GM19463 (cell line): Measurements from ENCODE around the gene CLINT1.
"Not testable (repeated sequence)": the region's sequence is repeated elsewhere in the genome, so short reads cannot be mapped to it uniquely, and the experiment has no call there.

Source experiments
- ATAC-seq: cut with Tn5 transposase; IDR thresholded peaks from one replicate; pipeline ENCODE4 v1.9.1; 2021; ENCODE audit warnings: mild to moderate bottlenecking, moderate library complexity; ENCODE audit not compliant: unreplicated experiment

Gene CLINT1

DNA sequence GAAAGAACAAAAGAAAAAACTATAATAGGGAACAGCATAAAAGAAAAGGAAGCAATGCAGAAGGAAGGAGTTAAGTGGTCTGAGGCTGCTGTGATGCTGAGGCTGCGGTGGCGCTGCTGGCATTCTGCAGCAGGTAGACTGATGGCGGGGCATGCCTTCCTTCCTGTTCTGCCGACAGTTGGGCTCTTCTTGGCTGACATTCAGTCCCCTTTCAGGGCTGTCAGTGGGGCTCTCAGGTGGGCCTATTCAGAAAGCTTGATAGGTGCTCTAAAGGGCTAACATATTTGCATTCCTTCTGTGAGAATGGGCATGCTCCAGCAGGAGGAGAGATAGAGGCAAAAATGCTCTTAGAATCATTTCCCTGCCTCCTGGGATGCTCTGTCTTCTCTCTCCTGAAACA is 5.1 kb upstream of the CLINT1 start:
- no peak for ATAC-seq

DNA sequence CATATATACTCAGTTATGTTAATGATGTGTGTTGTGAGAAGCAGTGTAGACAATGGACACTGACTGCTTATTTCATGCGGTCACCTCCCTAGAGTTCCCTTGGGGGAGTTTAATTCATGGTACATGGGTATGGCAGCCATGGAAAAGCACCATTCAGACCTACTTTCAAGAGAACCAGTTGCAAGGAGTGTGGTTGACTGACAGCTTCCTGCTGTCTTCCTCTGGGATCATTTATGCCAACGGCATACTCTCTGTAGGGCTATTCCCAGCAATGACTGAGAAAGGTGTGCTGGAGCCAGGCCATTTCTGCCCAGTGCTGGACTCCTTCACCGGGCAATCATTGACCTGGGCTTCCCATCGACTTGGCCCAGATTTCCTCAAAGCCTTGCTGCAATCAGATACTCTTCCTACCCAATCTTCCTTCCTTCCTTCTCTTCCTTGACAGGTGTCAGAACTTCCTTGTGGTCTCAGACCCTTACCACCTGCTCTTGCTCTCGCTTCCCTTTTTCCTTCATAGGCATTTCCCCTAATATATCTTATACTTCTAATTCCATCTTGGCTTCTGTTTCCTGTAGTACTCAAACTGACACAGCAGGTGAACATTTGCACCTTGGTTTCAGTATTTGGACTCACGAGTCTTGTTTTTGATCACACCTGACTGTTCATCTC is 3.4 kb upstream of the CLINT1 start:
- no peak for ATAC-seq

DNA sequence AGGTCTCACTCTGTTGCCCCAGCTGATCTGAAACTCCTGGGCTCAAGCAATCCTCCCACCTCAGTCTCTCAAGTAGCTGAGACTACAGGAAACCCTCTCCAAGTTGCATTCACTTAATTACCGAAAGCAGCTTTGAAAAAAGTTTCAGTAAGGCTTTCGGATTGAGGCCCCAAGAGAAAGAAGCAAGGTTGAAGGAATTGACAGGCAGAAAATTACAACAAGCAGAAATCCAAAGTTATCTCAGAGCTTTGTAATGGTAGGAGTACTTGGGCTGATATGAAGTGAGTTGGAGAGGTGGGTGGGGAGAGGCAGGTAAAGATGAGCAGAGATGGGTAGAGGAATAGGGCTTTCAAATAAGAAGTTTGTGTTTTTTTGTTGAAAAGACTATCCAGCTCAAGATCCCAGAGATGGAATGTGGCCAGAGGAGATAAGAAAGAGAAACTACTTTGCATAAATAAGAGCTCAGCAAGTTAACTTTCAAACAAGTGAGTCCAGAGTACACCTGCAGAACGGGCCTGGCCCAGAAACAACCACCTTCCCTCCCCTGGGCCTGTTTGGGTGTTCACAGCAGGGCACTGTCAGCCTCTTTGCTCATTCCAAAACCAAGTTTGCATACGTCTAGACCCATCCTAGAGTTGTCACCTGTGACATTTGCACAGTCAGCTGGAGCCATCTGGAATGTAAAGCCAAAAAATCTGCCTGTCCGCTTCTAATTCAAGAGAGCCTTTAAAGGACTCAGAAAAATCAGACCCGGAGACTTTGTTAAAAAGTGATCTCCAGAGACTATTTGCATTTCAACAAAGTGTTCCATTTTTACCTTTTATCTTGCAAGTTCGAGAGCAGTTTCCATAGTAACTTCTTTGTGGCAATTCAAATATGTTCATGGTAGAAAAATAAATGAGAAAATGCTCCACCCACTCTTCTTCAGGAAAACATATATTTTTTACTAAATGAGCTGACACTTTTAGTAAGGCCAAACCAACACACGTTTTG is 2.2 kb upstream of the CLINT1 start:
- peak; percentile 68 for ATAC-seq

DNA sequence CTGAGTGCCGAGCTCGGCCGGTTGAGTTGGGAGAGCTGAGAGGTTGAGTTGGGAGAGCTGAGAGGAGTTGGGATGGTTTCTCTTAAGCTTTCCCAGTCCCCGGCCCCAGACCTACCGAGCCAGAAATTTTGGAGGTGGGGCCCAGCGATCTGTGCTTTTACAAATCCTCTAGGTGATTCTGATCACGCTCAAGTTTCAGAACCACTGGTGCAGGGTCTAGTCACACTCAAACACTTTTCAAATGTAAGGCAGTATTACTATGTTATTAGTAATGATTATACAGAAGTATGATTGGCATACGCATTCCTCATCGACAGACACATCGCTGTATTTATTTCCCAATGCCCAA is 256 bp upstream of the CLINT1 start:
- no peak for ATAC-seq

DNA sequence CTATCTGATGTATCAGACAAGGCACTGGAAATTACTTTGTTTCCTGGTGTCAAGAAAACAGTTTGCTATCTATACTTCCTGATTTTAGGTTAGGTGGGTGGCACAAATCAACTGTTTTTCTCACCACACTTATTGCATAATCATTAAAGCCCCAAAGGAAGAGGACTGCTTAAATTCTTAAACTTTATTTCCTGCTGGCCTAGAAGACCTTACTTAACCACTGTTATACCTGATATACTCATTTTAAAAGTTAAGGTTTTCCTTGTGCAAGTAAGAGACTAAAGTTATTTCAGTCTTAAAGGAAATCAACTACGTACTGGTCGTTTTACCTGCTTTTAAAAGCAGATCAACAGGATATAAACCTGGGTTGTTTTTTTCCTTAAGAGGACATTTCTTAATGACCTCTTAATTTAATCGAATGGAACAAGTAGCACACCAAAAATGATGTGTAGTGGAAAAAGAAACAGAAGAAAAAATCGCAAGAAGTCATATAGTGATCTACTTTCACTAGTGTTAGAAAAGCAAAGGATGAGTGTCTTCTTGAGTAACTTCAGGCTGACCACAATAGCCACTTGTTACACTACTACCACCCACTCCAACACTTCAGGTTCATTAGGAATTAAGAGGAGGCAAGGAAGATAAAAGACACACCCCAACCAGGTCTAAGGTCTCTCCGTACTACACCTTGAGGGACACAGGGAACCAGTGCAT is 974 bp downstream of the CLINT1 start:
- no peak for ATAC-seq

DNA sequence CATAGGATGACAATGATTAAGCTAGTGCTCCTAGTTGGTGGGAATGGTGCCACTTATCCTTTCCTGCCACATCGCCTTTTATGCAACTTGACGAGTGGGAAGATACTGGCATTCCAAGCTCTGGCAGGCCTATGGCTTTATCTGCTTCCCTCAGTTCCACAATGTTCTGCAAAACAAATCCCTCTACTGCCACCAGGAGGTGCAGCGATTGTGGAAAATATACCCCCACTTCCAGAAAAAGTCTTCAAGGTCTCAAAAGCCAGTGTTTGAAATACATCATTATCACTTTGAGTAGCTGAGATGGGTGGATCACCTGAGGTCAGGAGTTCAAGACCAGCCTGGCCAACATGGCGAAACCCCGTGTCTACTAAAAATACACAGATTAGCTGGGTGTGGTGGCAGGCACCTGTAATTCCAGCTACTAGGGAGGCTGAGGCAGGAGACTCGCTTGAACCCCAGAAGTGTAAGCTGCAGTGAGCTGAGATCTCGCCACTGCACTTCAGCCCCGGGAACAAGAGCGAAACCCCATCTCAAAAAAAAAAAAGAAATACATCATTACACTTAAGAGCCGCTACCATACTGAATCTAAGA is 3.4 kb downstream of the CLINT1 start:
- no peak for ATAC-seq

DNA sequence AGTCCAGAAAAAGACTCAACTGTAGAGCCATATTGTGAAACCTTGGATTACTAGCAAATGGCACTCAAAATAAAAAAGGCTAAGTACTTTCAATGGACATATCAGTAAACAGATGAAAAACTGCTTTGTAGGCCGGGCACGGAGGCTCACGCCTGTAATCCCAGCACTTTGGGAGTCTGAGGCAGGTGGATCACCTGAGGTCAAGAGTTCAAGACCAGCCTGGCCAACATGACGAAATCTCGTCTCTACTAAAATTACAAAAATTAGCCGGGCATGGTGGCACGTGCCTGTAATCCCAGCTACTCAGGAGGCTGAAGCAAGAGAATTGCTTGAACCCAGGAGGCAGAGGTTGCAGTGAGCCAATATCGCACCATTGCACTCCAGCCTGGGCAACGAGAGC is 5.6 kb downstream of the CLINT1 start:
- ATAC-seq: not testable (repeated sequence)

DNA sequence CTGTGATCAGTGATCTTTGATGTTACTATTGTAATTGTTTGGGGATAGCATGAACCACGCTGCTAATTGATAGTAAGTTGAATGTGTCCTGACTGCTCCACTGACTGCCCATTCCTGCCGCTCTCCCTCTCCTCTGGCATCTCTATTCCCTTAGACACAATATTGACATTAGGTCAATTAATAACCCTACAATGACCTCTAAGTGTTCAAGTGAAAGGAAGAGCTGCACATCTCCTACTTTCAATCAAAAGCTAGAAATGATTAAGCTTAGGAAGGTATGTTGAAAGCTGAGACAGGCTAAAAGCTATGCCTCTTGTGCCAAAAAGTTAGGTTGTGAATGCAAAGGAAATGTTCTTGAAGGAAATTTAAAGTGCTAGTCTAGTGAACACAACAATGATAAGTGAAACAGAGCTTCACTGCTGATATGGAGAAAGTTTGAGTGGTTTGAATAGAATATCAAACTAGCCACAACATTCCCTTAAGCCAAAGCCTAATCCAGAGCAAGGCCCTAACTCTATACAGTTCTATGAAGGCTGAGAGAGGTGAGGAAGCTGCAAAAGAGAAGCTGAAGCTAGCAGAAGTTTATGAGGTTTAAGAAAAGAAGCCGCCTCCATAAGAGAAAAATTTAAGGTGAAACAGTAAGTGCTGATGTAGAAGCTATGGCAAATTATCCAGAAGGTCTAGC is 12.9 kb downstream of the CLINT1 start:
- ATAC-seq: no peak

DNA sequence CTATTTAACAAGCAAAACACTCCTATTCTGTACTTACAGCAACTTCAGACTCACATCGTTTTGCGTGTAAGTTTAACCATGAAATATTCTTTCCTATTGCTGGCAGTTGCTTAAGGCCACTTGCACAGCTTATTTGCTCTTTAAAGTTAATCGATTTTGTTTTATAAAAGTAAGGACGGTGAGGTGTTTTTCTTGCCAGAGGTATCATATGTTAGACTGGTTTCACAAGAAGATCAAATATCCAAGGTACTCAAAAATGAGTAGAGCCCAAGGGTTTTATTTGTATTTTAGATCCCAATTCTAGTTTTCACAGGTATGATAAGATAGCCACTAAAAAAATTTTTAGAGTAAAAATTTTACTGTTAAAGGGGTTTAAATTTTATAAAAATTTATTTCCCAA is 16.2 kb downstream of the CLINT1 start:
- ATAC-seq: no peak

DNA sequence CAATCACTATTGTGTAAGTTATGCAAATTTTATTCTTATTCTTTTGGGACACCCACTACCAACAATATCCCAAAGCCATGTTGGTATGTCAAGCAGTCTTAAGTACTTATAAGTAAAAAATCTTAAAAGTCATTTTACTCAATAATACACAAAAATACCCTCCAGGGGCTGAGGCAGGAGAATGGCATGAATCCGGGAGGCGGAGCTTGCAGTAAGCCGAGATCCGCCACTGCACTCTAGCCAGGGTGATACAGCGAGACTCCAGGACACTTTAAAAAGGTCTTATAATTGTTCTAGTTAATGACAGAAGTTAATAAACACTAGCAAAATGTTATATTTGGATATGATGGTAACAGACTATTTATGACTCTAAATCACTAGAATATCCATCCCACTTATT is 16.8 kb downstream of the CLINT1 start:
- no peak for ATAC-seq

DNA sequence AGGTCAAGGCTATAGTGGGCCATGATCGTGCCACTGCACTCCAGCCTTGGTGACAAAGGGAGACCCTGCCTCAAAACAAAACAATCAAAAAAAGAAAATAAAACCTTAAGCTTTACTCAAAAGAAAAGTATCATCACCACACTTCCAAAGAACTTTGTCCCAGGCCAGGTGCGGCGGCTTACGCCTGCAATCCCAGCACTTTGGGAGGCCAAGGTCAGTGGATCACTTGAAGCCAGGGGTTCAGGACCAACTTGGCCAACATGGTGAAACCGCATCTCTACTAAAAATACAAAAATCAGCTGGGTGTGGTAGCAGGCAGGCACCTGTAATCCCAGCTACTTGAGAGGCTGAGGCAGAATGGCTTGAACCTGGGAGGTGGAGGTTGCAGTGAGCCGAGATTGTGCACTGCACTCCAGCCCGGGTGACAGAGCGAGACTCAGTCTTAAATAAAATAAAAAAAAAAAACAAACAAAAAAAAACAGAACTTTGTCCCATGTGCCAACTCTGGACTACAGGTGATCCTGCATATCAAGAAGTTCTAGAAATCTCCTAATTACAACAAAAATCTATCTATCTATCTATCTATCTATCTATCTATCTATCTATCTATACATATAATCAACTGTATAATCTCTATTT is 19.7 kb downstream of the CLINT1 start:
- no peak for ATAC-seq

DNA sequence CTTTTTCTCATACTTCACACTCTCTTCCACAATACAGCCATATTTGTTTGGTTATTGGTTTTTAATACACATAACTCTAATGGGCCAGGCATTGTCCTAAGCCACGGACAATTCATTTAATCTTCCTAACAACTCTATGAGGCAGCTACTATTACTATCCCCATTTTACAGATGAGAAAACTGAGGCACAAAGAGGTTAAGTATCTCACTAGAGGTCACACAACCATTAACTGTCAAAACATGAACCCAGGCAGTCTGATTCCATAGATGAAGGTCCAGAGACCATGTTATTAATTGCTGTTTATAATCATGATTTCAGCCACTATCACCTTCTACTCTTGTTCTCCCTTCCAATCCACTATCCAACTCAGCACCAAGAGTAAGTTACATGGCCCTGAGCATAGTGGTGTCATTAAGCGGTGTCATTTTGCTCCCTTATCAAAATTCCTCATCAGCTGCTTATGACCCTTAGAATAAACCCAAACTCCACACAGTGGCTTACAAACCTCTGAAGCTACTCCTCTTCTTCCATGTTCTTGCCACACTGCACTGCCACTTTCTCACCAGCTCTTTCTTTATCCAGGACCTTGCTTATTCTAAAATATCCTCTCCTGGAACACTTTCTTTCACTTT is 22.7 kb downstream of the CLINT1 start:
- no peak for ATAC-seq

DNA sequence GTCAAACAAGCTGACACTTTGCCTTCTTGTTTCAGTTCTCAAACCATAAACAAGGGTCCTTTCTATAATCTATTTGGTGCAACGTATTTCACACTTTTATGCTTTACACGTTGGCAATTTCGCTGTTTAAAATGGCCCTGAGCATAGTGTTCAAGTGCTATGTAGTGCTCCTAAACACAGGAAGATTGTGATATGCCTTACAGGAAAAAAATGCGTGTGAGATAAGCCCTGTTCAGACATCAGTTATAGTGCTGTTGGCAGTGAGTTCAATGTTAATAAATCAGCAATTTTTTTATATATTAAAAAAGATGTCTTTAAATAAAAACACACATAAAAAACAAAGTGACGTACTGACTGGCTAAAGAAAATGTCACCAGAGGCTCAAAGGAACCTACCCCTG is 23.9 kb downstream of the CLINT1 start:
- no peak for ATAC-seq

DNA sequence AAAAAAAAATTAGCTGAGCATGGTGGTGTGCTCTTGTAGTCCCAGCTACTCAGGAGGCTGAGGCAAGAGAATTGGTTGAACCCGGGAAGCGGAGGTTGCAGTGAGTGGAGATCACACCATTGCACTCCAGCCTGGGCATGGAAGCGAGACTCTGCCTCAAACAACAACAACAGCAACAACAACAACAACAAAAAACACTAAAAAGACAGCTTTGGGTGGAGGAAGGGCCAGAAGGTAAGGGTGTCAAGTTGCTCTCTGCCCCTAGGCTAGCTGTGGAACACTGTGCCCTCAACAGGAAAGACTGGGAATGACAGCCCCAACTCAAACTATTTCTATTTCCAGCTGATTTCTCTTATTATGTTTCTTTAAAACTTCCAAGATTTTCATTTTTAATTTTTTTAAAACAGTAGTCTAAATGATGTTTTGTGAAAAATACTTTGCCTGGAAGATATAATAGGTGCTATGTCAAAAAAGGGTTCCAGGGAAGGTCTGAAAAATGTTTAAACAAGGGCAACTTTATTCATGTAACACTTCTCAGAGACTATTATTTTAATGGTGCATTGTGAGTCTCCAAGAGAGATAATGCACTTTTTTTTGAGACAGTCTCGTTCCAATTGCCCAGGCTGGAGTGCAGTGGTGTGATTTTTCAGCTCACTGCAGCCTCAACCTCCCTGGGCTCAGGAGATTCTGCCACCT is 29.9 kb downstream of the CLINT1 start:
- no peak for ATAC-seq

DNA sequence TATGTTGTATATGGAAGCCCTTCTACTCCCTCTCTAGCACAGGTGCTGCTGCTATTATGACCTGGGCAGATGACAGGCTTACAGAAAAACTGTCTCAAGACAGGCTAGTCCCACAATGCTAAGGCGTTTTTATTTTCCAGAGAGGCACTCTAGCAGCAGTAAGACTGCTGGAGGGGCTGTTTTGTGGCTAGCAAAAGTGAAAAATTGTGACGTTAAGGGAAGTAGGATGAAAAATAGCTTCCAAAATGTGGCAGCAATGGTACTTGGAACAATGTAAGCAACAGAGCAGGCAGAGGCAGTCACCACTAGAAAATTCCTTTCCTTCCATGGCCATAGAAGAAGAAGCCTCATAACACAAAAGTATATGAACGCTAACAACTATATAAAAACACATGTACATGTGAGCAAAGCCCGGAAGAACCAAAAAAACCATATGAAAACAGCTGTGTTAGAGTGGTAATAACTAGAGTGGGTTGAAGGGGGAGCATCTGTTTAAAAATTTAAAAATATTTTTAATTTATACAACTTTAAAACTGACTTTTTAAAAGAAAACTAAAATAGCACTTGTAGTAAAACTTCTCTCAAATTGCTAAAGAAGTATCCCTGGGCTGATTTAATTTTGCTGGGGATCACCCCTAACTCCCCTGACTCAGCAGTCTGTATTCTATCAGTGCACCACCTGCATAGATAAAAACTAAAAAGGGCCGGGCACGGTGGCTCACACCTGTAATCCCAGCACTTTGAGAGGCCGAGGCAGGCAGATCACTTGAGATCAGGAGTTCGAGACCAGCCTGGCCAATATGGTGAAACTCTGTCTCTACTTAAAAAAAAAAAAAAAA is 30.6 kb downstream of the CLINT1 start:
- ATAC-seq: no peak

DNA sequence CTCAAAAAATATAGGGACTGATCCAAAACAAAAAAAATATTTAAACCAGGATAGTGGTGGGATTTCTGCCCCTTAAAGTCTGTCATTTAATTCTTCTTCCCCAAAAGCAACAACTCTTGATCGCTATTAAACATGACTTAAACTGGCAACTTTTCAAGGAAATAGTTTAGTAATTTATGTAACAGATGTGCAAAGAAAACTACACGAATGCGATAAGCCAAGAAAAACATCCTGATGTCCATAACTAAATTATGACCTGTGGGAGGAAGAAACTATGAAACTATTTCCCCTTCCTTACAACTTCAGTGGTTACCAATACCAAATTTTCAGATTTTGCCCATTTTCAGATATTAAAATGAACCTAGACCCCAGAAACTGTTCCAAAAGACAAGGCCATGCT is 31.5 kb downstream of the CLINT1 start:
- ATAC-seq: no peak

DNA sequence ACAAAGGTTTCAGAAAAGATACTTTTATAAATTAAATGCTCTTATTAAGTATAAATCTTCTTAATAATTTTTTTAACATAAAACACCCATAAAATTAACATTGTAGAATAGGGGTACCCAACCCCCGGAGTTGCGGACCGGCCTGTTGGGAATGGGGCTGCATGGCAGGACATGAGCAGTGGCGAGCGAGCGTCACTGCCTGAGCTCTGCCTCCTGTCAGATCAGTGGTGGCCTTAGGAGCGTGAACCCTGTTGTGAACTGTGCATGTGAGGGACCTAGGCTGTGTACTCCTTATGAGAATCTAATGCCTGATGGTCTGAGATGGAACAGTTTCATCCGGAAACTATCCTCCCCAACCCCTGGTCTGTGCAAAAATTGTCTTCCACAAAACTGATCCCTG is 35.3 kb downstream of the CLINT1 start:
- no peak for ATAC-seq
